ENCODE measurements around the gene DOCK3.

DNA sequence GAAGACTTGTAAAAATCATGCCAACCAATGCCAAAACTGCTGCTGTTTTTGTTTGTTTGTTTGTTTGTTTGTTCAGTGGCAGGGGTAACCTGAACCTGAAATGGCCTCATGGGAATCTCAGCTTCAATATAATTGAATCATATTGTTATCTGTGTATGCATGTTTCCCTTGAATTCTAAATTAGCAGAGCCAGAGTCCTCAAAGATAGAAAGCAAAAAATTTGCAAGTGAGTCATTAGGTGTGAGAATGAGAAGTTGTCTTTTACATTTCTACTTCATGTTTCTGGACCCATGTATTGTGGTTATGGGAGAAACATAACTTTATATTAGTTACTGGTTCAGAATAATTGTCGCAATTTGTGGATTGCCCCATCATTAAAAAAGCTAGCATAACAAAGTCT, 249.2 kb downstream of the DOCK3 start:
- TF ChIP-seq, protein P1, sequence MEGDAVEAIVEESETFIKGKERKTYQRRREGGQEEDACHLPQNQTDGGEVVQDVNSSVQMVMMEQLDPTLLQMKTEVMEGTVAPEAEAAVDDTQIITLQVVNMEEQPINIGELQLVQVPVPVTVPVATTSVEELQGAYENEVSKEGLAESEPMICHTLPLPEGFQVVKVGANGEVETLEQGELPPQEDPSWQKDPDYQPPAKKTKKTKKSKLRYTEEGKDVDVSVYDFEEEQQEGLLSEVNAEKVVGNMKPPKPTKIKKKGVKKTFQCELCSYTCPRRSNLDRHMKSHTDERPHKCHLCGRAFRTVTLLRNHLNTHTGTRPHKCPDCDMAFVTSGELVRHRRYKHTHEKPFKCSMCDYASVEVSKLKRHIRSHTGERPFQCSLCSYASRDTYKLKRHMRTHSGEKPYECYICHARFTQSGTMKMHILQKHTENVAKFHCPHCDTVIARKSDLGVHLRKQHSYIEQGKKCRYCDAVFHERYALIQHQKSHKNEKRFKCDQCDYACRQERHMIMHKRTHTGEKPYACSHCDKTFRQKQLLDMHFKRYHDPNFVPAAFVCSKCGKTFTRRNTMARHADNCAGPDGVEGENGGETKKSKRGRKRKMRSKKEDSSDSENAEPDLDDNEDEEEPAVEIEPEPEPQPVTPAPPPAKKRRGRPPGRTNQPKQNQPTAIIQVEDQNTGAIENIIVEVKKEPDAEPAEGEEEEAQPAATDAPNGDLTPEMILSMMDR (IDR thresholded peaks at IDR 0.05; ENCODE audit: low read depth, low read length): no peak
- TF ChIP-seq EZH2phosphoT487 (IDR thresholded peaks at IDR 0.05; ENCODE audit: low read depth): no peak
